ENCODE measurements around the gene WSB1.

WSB1 gene

DNA sequence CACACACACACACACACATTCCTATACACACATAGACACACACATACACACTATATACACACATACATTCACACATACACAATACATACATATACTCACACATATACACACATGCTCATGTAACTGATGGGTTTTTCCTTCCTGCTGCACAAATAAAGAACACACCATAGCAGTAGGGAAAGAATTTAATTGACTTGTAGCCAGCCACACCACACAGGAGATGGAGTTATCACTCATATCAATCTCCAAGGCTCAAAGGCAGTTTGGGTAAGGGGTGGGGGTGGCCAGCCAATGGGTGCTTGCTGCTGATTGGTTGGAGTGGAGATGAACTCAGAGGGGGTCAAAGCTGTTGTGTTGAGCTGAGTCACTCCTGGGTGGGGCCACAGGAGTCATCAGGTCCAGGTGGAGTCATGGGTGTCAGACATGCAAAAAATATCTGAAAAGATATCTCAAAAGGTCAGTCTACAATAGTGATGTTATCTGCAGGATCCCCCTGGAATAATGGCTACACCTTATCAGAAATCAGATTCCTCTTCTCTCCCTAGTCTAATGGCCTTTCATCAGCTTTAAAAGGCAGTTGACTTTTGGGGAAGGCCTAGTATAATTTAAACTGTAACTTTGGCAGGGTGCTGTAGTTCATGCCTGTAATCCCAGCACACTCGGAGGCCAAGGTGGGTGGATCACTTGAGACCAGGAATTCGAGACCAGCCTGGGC is 46.1 kb downstream of the WSB1 start:
- peak; percentile 40 for DNase-seq

- no peak for DNase-seq
Observed at GRCh38 chr17:27340575-27340974, 46.7 kb downstream of the WSB1 start.

DNA sequence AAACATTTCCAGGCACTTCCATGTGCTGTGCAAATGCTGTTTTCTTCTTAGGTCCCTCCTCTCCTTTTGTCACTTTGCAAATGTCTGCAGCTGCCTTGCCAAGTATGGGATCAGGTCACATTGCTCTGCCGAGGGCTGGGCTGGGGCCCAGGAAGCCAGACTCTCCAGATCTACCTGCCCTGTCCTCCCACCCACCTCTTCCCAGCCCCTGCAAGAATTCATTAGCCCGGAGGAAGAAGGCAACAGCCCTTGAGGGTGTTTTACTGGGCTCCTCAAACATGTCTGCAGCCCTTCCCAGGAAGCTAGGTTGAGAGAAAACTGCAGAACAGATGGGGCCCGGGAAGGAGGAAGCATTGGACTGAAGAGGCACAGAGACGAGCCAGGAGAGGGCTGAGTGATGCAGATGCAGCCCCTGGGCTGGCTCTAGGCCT is 47.1 kb downstream of the WSB1 start:
- DNase-seq, result no peak

DNA sequence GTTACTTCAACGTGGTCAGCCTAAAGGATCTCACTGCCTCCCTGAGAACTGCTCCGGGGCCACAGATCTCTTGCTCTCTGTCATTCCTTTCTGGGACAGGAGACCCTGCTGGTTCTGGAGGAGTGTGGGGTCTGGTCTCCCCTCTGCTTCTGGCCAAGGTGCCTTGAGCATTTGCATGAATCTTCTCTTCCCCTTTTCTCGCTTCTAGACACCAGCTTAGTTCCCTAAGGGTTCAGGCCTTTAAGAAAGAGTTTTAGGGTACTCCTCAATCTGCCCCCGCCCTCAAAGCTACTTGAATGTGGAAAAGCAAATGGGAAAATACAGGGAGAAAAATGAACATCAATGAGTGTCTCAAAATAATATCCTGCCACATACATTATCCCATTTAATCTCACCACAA is 48.1 kb downstream of the WSB1 start:
- no peak for DNase-seq

- no peak for DNase-seq
Observed at GRCh38 chr17:27343294-27343693, 49.4 kb downstream of the WSB1 start.

DNA sequence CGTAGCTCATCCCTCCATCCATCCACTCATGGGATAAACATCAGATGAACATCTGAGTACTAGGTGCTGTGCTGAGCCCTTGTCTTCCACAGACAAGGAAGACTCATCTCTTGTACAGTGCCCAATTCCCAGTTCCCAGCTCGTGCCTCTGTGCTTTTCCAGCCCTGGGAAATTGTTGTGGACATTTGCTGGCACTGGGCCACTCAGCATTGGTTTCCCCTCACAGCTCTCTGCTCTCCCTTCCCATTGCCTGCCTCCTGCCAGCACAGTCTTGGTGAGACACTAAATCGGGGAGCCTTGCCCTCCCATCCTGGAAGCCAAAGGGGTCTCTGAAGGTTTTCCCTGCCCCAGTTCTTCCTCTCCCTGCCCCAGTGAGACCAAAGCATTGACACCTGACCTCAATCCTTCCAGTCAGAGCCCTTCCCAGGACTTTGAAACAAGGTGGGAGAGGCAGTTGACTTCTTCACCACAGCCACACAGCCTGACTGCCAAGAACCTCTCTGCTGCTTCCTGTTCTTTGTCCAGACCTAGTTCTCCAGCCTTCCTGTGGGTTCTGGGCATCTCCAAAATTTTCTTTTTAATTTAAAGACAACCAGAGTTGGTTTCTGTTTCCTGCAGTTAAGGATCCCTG is 50.2 kb downstream of the WSB1 start:
- no peak for DNase-seq

GRCh38 chr17:27345141-27345904 is 51.4 kb downstream of the WSB1 start:
- no peak for DNase-seq

GRCh38 chr17:27346228-27346899 is 52.5 kb downstream of the WSB1 start:
- no peak for DNase-seq

DNA sequence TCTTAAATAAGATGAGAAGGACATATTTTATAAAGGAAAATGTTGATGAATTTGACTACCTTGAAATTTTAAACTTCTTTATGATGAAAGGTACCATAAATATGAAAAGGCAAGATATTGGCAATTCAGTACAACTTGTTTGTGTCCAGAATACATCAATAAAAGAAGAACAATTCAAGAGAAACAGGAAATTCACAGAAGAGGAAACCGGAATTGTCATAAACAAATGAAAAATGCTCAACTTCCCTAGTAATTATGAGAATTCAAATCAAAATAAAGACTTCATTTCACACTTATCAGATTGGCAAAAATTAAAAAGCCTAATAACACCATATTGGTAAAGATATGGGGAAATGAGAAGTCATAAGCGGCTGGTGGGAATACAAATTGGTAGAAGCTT is 54.3 kb downstream of the WSB1 start:
- no peak for DNase-seq

- DNase-seq, result no peak
Observed at GRCh38 chr17:27349540-27350021, 55.7 kb downstream of the WSB1 start.

DNA sequence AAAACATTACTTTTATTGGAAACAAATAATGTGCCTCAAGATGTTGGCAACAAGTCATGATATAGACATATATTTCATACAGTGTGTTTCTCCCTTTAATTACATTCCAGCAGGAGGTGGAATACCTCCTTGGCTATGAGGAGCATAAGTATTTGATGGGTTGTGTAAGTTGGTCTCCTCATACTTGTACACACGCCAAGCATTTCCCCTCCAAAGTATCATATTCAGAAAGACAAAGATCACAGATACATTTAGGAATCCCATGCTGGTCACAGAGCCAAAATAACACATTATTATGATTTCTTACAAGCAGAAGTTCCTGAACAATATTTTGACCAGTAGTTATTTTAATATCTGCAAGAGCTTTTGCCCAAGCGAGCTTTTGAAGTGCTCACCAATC is 57.8 kb downstream of the WSB1 start:
- DNase-seq, result no peak

DNA sequence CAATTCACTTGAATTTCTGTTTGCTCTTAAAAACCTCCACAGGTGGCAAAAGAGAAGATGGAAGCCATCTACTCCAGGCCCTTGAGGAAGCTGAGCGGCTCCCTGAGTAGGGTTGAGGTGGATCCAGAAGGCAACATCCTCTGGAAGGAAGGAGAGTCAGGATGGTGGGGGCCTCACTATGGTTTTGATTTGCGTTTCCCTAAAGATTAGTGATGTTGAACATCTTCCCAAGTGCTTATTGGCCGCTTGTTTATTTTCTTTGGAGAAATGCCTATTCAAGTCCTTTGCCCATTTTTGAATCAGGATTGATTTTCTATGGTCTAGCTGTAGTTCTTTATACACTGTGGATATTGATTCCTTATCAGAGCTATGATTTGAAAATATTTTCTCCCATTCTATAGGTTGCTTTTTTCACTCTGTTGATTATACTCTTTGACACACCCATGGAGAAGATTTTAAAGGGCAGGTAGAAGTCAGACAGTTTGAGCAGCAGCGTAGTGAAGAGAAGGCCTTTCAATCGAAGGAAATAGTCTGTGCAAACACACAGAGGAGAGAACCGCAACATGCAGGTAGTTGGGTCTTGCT is 58.6 kb downstream of the WSB1 start:
- no peak for DNase-seq

- DNase-seq, result no peak
Observed at GRCh38 chr17:27353033-27353460, 59.1 kb downstream of the WSB1 start.

DNA sequence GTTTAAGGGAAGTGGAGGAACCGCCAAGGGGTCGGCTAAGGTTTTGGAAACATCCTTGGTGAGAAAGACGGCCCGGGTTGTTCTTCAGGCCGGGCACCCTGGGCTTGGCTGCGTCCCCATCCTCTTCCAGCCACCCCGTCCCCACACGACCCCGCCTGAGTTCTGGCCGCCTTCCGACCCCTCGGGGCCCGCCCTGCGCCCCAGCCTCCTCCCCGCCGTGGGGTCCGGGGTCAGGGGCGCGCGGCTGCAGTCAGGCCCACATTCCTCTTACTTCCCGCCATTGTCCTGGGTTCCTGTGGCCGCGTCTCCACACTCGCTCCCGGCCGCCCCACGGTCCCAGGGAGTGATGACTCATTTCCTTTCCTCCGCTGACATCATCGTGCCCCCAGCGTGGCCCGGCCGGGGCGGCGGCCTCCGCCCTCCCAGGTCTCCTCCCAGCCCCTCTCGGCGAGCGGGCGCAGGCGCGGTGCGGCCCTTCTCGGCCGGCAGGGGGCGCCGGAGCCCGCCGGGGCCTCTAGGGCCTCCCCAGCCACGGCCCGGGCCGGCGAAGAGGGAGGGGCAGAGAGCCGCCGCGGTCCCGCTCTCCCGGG is 59.6 kb downstream of the WSB1 start:
- DNase-seq, result peak; percentile 87

DNA sequence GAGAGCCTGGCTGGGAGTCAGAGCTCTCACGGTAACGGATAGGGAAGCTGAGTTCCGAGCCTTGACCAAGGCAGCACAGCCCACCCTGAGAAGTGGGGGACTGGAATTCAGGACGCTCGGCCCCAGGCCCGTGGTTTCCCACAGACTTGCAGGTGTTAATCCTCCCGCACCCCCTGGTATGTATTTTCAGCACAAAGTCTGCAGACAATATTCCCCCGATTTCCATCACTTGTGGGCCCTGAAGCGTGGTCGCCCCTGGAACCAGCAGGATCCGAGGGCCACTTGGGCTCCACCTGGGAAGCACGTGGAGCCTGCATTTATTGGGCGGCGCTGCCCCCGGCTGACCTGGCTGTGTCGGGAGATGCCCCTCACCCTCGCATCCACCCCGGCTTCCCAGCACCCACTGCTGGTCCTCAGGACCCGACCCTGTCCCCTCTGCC is 60.2 kb downstream of the WSB1 start:
- DNase-seq, result no peak

DNA sequence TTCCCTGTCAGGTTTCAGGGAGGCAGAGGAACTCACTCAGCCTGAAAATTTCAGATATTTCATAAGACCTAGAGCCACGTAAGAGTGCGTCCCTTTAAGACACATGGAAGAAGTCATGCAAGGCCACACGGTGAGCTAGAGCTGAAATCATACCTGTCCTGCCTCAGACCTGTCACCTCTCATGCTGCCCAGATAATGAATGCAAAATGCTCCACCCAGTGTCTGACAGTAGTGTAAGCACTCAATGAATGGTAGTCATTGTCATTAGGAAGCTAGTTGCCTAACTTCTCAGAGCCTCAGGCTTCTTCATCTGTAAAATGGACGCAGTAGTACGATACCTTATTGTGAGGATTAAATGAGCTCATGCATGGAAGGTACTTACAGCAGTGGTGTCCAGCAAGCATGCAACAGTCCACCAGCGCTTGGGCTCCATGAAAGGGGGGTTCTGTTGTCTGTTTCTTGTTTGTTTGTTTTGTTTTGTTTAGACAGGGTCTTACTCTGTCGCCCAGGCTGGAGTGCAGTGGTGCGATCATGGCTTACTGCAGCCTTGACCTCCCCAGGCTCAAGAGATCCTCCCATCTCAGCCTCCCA is 60.7 kb downstream of the WSB1 start:
- no peak for DNase-seq

GRCh38 chr17:27355419-27355818 is 61.5 kb downstream of the WSB1 start:
- DNase-seq, result no peak

DNA sequence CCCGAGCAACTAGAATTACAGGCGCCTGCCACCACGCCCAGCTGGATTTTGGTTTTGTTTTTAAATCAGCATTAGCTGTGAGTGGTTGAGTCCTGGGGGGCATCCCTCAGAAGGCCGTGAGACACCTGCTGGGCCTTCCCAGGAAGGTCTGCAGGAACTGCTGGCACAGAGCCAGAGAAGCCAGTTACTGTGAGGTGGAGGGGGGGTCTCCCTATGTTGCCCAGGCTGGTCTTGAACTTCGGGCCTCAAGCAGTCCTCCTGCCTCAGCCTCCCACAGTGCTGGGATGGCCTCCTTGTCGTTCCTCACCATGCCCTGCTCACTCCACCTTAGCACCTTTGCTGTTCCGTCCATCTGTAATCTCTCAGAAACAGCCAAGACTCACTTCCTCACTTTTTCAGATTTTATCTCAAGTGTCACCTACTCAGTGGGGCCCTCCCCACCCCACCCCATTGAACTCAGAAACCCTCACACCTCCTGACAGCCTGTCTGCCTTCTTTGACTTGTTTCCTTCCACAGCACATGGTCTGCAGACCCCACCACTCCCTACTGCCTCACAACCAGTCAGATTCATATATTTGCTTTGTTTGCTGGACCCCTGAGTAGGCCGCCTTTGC is 62.3 kb downstream of the WSB1 start:
- DNase-seq, result no peak

GRCh38 chr17:27357236-27357635 is 63.3 kb downstream of the WSB1 start:
- DNase-seq, result no peak

DNA sequence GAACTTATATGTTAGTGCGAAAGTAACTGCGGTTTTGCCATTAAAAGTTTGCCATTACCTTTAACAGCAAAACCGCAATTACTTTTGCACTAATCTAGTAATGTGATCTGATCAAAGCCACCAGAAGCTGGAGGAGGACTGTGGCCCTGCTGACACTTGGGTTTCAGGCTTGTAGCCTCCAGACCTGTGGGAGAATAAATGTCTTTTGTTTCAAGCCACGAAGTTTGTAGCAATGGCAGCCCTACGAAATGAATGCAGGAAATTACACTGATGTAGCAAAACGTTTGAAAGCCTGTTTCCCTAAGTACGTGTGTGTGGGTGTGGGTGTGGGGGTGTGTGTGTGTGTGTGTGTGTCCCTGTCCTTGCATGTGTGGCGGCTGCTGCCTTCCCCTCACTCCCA is 66.6 kb downstream of the WSB1 start:
- DNase-seq, result no peak

DNA sequence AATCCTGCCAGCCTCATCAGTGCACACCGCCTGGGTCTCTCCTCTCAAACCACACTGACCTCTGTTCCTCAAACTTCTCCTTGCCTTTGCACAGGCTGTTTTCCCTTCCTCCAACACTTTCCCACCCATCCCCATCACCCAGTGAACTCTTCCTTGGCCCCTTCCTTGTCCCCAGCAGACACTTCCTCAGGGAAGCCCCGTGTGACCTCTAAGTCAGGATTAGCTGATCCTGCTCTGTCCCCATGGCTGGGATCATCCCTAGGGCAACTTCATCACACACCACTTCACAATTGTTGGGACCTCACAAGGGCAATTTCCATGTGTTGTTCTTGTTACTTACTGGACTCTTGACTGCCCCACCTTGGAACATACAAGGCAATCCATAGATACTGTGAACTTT is 67.8 kb downstream of the WSB1 start:
- DNase-seq, result no peak

DNA sequence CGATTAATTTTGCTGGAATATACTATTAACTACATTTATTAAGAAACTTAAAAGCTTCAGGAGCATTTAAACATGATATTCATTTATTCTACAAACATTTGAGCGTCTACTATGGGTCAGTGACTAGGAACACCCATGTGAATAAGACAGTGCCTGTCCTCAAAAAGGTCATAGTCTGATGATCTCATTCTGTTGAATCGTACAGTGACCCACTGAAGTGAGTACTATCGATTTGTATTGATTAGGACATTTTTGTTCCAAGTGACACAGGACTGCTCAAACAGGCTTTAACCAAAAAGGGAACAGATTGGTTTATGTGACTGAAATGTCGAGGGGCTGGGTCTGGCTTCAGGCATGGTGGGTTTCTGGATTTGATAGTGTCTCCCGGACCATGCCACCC is 68.6 kb downstream of the WSB1 start:
- DNase-seq, result no peak
